HCT116 (cell line): ENCODE measurements around the gene GCK. TPM values are rescaled to one million over a fixed set of nuclear protein-coding genes. Genes with fewer than 3 reads are reported as not detected.

Source experiments
- ATAC-seq: fragments of 200-7000 bp; cut with Tn5 transposase; 2 replicates; pipeline ENCODE4 v1.9.1; 2020; ENCODE audit warnings: mild to moderate bottlenecking, moderate library complexity
- BruUV-seq: library from RNA; stranded (reverse); fragments of 400-500 nt; replicated peaks from 2 replicates; lab custom pipeline; 2021; lab: Mats Ljungman, UMichigan
- CTCF ChIA-PET: fragments of 300-600 bp; sonication (Branson Sonifier 250); formaldehyde crosslinking; loops from one replicate; lab custom pipeline; 2021; ENCODE audit warnings: antibody characterized with exemption; lab: Charles Lee
- POLR2A ChIA-PET: fragments of 300-600, 350-600 bp; sonication (Branson Sonifier 250); formaldehyde crosslinking; loops from one replicate; lab custom pipeline; 2021; ENCODE audit warnings: antibody characterized with exemption; lab: Charles Lee
- RAD21 ChIA-PET, 2 experiments: fragments of 300-600 bp; sonication (Branson Sonifier 250); formaldehyde crosslinking; loops; one replicate each; lab custom pipeline; 2023; ENCODE audit warnings: low total read pairs in 2 of 2; ENCODE audit not compliant: uncharacterized antibody in 2 of 2, unreplicated experiment in 2 of 2, low non-redundant PET in 1 of 2; lab: Charles Lee
- DNase-seq: peaks from one replicate; pipeline ENCODE4 v3.0.0-alpha.2; 2010; ENCODE audit warnings: low read depth, low spot score
- H2AFZ ChIP-seq: fragments of 200-600 bp; shearing (Covaris generic), sonication (generic); 2 replicates; pipeline ENCODE4 v1.6.1; 2017; ENCODE audit warnings: low read depth, mixed run types, mixed read lengths, antibody characterized with exemption, low read length; ENCODE audit not compliant: poor library complexity, severe bottlenecking
- H3K27ac ChIP-seq: 2 replicates; pipeline ENCODE4 v1.5.1; 2012; ENCODE audit warnings: low read depth, low read length
- H3K27me3 ChIP-seq: fragments of 200-600 bp; sonication (generic); 2 replicates; pipeline ENCODE4 v1.6.1; 2016; ENCODE audit warnings: mixed run types, low read length, mixed read lengths; ENCODE audit not compliant: insufficient read depth
- H3K36me3 ChIP-seq, 2 experiments: fragments of 200-500 bp in 1 of 2; fragments of 200-600 bp in 1 of 2; sonication (Bioruptor generic) in 1 of 2; sonication (generic) in 1 of 2; 2 replicates each; pipeline versions ENCODE4 v1.5.1 to v1.6.1; 2014 to 2016; ENCODE audit warnings: low read length in 2 of 2, inconsistent platforms in 1 of 2, mixed read lengths in 1 of 2, mixed run types in 1 of 2; ENCODE audit not compliant: insufficient read depth in 2 of 2, control insufficient read depth in 1 of 2
- H3K4me1 ChIP-seq, 2 experiments: fragments of 200-600 bp in 1 of 2; sonication (generic) in 1 of 2; 2 replicates each; pipeline versions ENCODE4 v1.5.1 to v1.6.1; 2012 to 2017; ENCODE audit warnings: low read length in 2 of 2, inconsistent platforms in 1 of 2, mild to moderate bottlenecking in 1 of 2, mixed read lengths in 1 of 2, mixed run types in 1 of 2, moderate library complexity in 1 of 2; ENCODE audit not compliant: insufficient read depth in 2 of 2, control insufficient read depth in 1 of 2
- H3K4me2 ChIP-seq: fragments of 200-600 bp; sonication (generic); 2 replicates; pipeline ENCODE4 v1.6.1; 2017; ENCODE audit warnings: mixed run types, low read length, mixed read lengths
- H3K4me3 ChIP-seq, 2 experiments: fragments of 200-600 bp in 1 of 2; sonication (generic) in 1 of 2; replicated peaks in 1 of 2; 2 replicates each; pipeline ENCODE4 v1.5.1; 2011 to 2016; ENCODE audit warnings: low read length in 2 of 2, control low read depth in 1 of 2, low read depth in 1 of 2, mild to moderate bottlenecking in 1 of 2, mixed read lengths in 1 of 2, mixed run types in 1 of 2
- H3K79me2 ChIP-seq: fragments of 200-600 bp; sonication (generic); 2 replicates; pipeline ENCODE4 v1.6.1; 2017; ENCODE audit warnings: mild to moderate bottlenecking, mixed run types, low read length, moderate library complexity, mixed read lengths; ENCODE audit not compliant: insufficient read depth
- H3K9ac ChIP-seq: fragments of 200-600 bp; sonication (generic); 2 replicates; pipeline ENCODE4 v1.6.1; 2016; ENCODE audit warnings: low read length, mixed read lengths
- H3K9me2 ChIP-seq: fragments of 200-600 bp; sonication (generic), shearing (Covaris generic); 2 replicates; pipeline ENCODE4 v1.6.1; 2017; ENCODE audit warnings: mixed run types, mild to moderate bottlenecking, moderate library complexity; ENCODE audit not compliant: insufficient read depth
- H3K9me3 ChIP-seq, 2 experiments: fragments of 200-500 bp in 1 of 2; fragments of 200-600 bp in 1 of 2; sonication (Bioruptor generic) in 1 of 2; sonication (generic) in 1 of 2; 2 replicates each; pipeline ENCODE4 v1.6.1; 2014 to 2017; ENCODE audit warnings: low read length in 2 of 2, mixed read lengths in 2 of 2, inconsistent platforms in 1 of 2, low read depth in 1 of 2, mild to moderate bottlenecking in 1 of 2, mixed run types in 1 of 2, moderate library complexity in 1 of 2; ENCODE audit not compliant: control insufficient read depth in 1 of 2, insufficient read depth in 1 of 2
- H4K20me1 ChIP-seq: fragments of 200-600 bp; sonication (generic), shearing (Covaris generic); 2 replicates; pipeline ENCODE4 v1.6.1; 2017; ENCODE audit warnings: mixed run types, mild to moderate bottlenecking, moderate library complexity; ENCODE audit not compliant: insufficient read depth
- CBX3 ChIP-seq: IDR thresholded peaks from 2 replicates; pipeline ENCODE4 v1.6.1; 2012; ENCODE audit warnings: low read depth
- EGR1 ChIP-seq: IDR thresholded peaks from 2 replicates; pipeline ENCODE4 v1.6.1; 2012; ENCODE audit warnings: low read depth
- ELF1 ChIP-seq: IDR thresholded peaks from 2 replicates; pipeline ENCODE4 v1.6.1; 2012; ENCODE audit warnings: low read depth, borderline replicate concordance
- EZH2phosphoT487 ChIP-seq: fragments of 200-600 bp; IDR thresholded peaks from 2 replicates; pipeline ENCODE4 v1.6.1; 2018; ENCODE audit warnings: antibody characterized with exemption, borderline replicate concordance
- POLR2AphosphoS5 ChIP-seq: IDR thresholded peaks from 2 replicates; pipeline ENCODE4 v1.6.1; 2011; ENCODE audit warnings: mild to moderate bottlenecking, low read depth, low read length, moderate library complexity
- ZFX ChIP-seq: fragments of 450-650 bp; IDR thresholded peaks from 2 replicates; pipeline ENCODE4 v1.6.1; 2017
- intact Hi-C: fragments of 100-400 bp; cut with micrococcal nuclease; formaldehyde crosslinking; loops from 2 replicates; pipeline ENCODE4 v1.10.0; 2022
- total RNA-seq: library from RNA; stranded (reverse); gene quantifications from one replicate; pipeline ENCODE4 v1.2.1, GENCODE V29; 2021; ENCODE audit not compliant: unreplicated experiment
- TF ChIP-seq, protein P1 (sequence below): IDR thresholded peaks from 2 replicates; pipeline ENCODE4 v1.6.1; 2011; ENCODE audit warnings: mild to moderate bottlenecking, low read length, moderate library complexity; ENCODE audit not compliant: insufficient replicate concordance; ENCODE audit errors: extremely low read depth

The GCK gene
- total RNA-seq, 1 experiment from 2014 or later: 0.34 TPM

DNA sequence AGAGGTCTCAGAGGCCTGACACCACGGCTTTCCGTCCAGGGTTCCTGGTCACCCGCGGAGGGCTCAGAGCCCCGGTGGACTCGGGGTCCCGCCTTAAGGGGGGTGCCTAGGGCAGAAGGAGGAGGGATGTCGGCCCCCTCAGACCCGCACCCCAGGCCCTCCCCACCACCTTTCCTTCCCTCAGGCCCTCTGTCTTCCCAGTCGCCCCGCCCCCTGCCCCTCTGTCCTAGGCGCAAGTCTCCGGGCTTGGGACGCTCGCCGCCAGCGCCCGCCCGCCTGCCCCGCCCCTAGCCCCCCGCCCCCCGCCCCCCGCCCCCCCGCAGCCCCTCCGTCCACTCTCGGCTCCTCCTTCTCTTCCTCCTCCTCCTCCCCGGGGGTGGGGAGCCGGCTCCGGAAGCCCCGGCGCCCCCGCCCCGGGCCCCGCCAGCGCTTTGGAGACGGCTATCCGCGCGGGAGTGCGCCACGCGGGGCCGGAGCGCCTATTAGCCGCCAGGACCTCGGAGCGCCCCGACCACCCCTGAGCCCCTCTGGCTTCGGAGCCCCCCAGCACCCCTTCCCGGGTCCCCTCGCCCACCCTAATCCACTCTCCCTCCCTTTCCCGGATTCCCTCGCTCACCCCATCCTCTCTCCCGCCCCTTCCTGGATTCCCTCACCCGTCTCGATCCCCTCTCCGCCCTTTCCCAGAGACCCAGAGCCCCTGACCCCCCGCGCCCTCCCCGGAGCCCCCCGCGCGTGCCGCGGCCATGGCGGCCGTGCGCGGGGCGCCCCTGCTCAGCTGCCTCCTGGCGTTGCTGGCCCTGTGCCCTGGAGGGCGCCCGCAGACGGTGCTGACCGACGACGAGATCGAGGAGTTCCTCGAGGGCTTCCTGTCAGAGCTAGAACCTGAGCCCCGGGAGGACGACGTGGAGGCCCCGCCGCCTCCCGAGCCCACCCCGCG, 85.0 kb downstream of the GCK start, which contains the start of gene AEBP1:
AEBP1 (plus strand) TSS at position 423 of the 937 bp plus-strand sequence; CDS start at position 744, 321 bp downstream.
- Histone ChIP-seq H3K27me3 (no peaks in the 10 kb centered on the region), H4K20me1 (no peaks in the 10 kb centered on the region), H2AFZ (no peak within 1 kb of the TSS), H3K4me2 (no peak within 1 kb of the TSS), H3K9me3 (no peaks in the 10 kb centered on the region), H3K4me3 (no peak within 1 kb of the TSS), H3K36me3 (no peaks in the 10 kb centered on the region), H3K27ac (no peak within 1 kb of the TSS), H3K4me1 (peaks cover 0 to 6% of the 10 kb centered on the region in 2 experiments; a peak in 2 of 4 replicates), H3K79me2 (no peaks in the 10 kb centered on the region), H3K9ac (no peak within 1 kb of the TSS), H3K9me2 (no peaks in the 10 kb centered on the region)
- DNase-seq (no peak), ATAC-seq (no peak)
- no peak for TF ChIP-seq EGR1
- no peak for TF ChIP-seq POLR2AphosphoS5
- no peak for TF ChIP-seq ELF1
- TF ChIP-seq ZFX: no peak
- TF ChIP-seq, protein P1, sequence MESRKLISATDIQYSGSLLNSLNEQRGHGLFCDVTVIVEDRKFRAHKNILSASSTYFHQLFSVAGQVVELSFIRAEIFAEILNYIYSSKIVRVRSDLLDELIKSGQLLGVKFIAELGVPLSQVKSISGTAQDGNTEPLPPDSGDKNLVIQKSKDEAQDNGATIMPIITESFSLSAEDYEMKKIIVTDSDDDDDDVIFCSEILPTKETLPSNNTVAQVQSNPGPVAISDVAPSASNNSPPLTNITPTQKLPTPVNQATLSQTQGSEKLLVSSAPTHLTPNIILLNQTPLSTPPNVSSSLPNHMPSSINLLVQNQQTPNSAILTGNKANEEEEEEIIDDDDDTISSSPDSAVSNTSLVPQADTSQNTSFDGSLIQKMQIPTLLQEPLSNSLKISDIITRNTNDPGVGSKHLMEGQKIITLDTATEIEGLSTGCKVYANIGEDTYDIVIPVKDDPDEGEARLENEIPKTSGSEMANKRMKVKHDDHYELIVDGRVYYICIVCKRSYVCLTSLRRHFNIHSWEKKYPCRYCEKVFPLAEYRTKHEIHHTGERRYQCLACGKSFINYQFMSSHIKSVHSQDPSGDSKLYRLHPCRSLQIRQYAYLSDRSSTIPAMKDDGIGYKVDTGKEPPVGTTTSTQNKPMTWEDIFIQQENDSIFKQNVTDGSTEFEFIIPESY: no peak
- TF ChIP-seq CBX3: no peak
- no peak for TF ChIP-seq EZH2phosphoT487
- CTCF ChIA-PET: no interaction called here
- POLR2A ChIA-PET: no interaction called here
- no TSS peak for BruUV-seq
- intact Hi-C loops: no loop called here
- RAD21 ChIA-PET: no interaction called here
